H9 (cell line): ENCODE measurements around the gene DKK1. TPM values are rescaled to one million over a fixed set of nuclear protein-coding genes. Genes with fewer than 3 reads are reported as not detected.

Source experiments
- DNase-seq: peaks from one replicate; pipeline ENCODE4 v3.0.0-alpha.2; 2017
- H2AFZ ChIP-seq: one replicate; pipeline ENCODE4 v1.6.1; 2013; ENCODE audit warnings: mild to moderate bottlenecking, low read length, control low read depth, moderate library complexity
- H2AK5ac ChIP-seq: 2 replicates; pipeline ENCODE4 v1.6.1; 2013; ENCODE audit warnings: low read length, control low read depth, mixed read lengths; ENCODE audit not compliant: insufficient read length
- H2BK120ac ChIP-seq: one replicate; pipeline ENCODE4 v1.6.1; 2013; ENCODE audit warnings: low read depth, mild to moderate bottlenecking, low read length, control low read depth, inconsistent platforms; ENCODE audit not compliant: poor library complexity, severe bottlenecking
- H2BK12ac ChIP-seq: 2 replicates; pipeline ENCODE4 v1.6.1; 2013; ENCODE audit warnings: low read length, control low read depth, mixed read lengths, low read depth; ENCODE audit not compliant: insufficient read length
- H2BK15ac ChIP-seq: 2 replicates; pipeline ENCODE4 v1.6.1; 2013; ENCODE audit warnings: low read depth, low read length, control low read depth
- H2BK20ac ChIP-seq: one replicate; pipeline ENCODE4 v1.6.1; 2013; ENCODE audit warnings: low read depth, mild to moderate bottlenecking, low read length, control low read depth, inconsistent platforms; ENCODE audit not compliant: poor library complexity, severe bottlenecking
- H2BK5ac ChIP-seq: 2 replicates; pipeline ENCODE4 v1.6.1; 2013; ENCODE audit warnings: low read length, control low read depth, mixed read lengths; ENCODE audit not compliant: insufficient read length
- H3K14ac ChIP-seq: 2 replicates; pipeline ENCODE4 v1.6.1; 2013; ENCODE audit warnings: low read length, control low read depth; ENCODE audit not compliant: insufficient read depth
- H3K18ac ChIP-seq: 2 replicates; pipeline ENCODE4 v1.6.1; 2013; ENCODE audit warnings: low read depth, mild to moderate bottlenecking, mixed read lengths, low read length, control low read depth; ENCODE audit not compliant: insufficient read length
- H3K23ac ChIP-seq: 2 replicates; pipeline ENCODE4 v1.6.1; 2013; ENCODE audit warnings: low read length, control low read depth, mixed read lengths, low read depth; ENCODE audit not compliant: insufficient read length
- H3K23me2 ChIP-seq: 2 replicates; pipeline ENCODE4 v1.6.1; 2013; ENCODE audit warnings: low read depth, mild to moderate bottlenecking, mixed read lengths, low read length, control low read depth; ENCODE audit not compliant: insufficient read length, poor library complexity, severe bottlenecking
- H3K27ac ChIP-seq: 2 replicates; pipeline ENCODE4 v1.5.1; 2013; ENCODE audit warnings: low read length, control low read depth, mixed read lengths, low read depth; ENCODE audit not compliant: insufficient read length
- H3K27me3 ChIP-seq: 2 replicates; pipeline ENCODE4 v1.6.1; 2013; ENCODE audit warnings: low read length, control low read depth, inconsistent platforms; ENCODE audit not compliant: insufficient read depth
- H3K4ac ChIP-seq: 2 replicates; pipeline ENCODE4 v1.6.1; 2013; ENCODE audit warnings: low read depth, mild to moderate bottlenecking, control low read depth, inconsistent platforms, low read length, moderate library complexity
- H3K4me1 ChIP-seq: 2 replicates; pipeline ENCODE4 v1.6.1; 2013; ENCODE audit warnings: low read length, control low read depth, inconsistent platforms; ENCODE audit not compliant: insufficient read depth
- H3K4me2 ChIP-seq: 2 replicates; pipeline ENCODE4 v1.6.1; 2013; ENCODE audit warnings: low read length, control low read depth, mixed read lengths; ENCODE audit not compliant: insufficient read length, insufficient read depth
- H3K56ac ChIP-seq: 2 replicates; pipeline ENCODE4 v1.6.1; 2013; ENCODE audit warnings: low read depth, mild to moderate bottlenecking, mixed read lengths, low read length, control low read depth; ENCODE audit not compliant: insufficient read length
- H3K79me1 ChIP-seq: 2 replicates; pipeline ENCODE4 v1.6.1; 2013; ENCODE audit warnings: low read depth, mild to moderate bottlenecking, moderate library complexity, low read length, control low read depth, inconsistent platforms; ENCODE audit not compliant: insufficient read depth, poor library complexity, severe bottlenecking
- H3K79me2 ChIP-seq: 2 replicates; pipeline ENCODE4 v1.6.1; 2013; ENCODE audit warnings: low read length, control low read depth, inconsistent platforms; ENCODE audit not compliant: insufficient read depth
- H3K9ac ChIP-seq: 2 replicates; pipeline ENCODE4 v1.6.1; 2013; ENCODE audit warnings: low read length, control low read depth, mixed read lengths; ENCODE audit not compliant: insufficient read length; ENCODE audit errors: extremely low read depth
- H3K9me3 ChIP-seq: one replicate; pipeline ENCODE4 v1.6.1; 2013; ENCODE audit warnings: low read depth, low read length, inconsistent platforms; ENCODE audit not compliant: control insufficient read depth
- H3T11ph ChIP-seq: one replicate; pipeline ENCODE4 v1.6.1; 2013; ENCODE audit warnings: mild to moderate bottlenecking, low read length, control low read depth, inconsistent platforms
- H4K20me1 ChIP-seq: one replicate; pipeline ENCODE4 v1.6.1; 2013; ENCODE audit not compliant: control insufficient read depth, insufficient read length, insufficient read depth
- H4K5ac ChIP-seq: 2 replicates; pipeline ENCODE4 v1.6.1; 2013; ENCODE audit warnings: low read depth, mild to moderate bottlenecking, mixed read lengths, low read length, control low read depth; ENCODE audit not compliant: insufficient read length
- H4K8ac ChIP-seq: replicated peaks from 2 replicates; pipeline ENCODE4 v1.6.1; 2013; ENCODE audit warnings: low read length, control low read depth, mixed read lengths, low read depth; ENCODE audit not compliant: insufficient read length
- H4K91ac ChIP-seq: 2 replicates; pipeline ENCODE4 v1.6.1; 2013; ENCODE audit warnings: low read depth, mild to moderate bottlenecking, moderate library complexity, mixed read lengths, low read length, control low read depth; ENCODE audit not compliant: insufficient read length
- H3K27ac Mint-ChIP-seq, 3 experiments: 2 replicates in 2 of 3; 3 replicates in 1 of 3; pipeline ENCODE4 v1.8.0; 2020 to 2021; ENCODE audit warnings: mixed read lengths in 3 of 3, mild to moderate bottlenecking in 1 of 3, moderate library complexity in 1 of 3
- H3K27me3 Mint-ChIP-seq: 2 replicates; pipeline ENCODE4 v1.8.0; 2021; ENCODE audit warnings: low read depth, mild to moderate bottlenecking, moderate library complexity, mixed read lengths
- H3K36me3 Mint-ChIP-seq, 3 experiments: 2 replicates in 2 of 3; 3 replicates in 1 of 3; pipeline ENCODE4 v1.8.0; 2020 to 2021; ENCODE audit warnings: low read depth in 3 of 3, mixed read lengths in 3 of 3; ENCODE audit not compliant: insufficient read depth in 1 of 3
- H3K4me1 Mint-ChIP-seq, 2 experiments: 2 replicates each; pipeline ENCODE4 v1.8.0; 2020; ENCODE audit warnings: mixed read lengths in 2 of 2
- H3K4me3 Mint-ChIP-seq, 2 experiments: 2 replicates in 1 of 2; 3 replicates in 1 of 2; pipeline ENCODE4 v1.8.0; 2020 to 2021; ENCODE audit warnings: mild to moderate bottlenecking in 2 of 2, mixed read lengths in 2 of 2, moderate library complexity in 1 of 2
- H3K9me3 Mint-ChIP-seq, 2 experiments: 2 replicates in 1 of 2; 3 replicates in 1 of 2; pipeline ENCODE4 v1.8.0; 2020; ENCODE audit warnings: mild to moderate bottlenecking in 2 of 2, mixed read lengths in 2 of 2, moderate library complexity in 1 of 2
- CTCF ChIP-seq: fragments of 200-600 bp; sonication (generic); conservative IDR thresholded peaks from 3 replicates; pipeline ENCODE4 v1.8.0; 2021; ENCODE audit warnings: antibody characterized with exemption, mild to moderate bottlenecking
- WGBS: extraction: QIAGEN DNeasy Blood & Tissue Kit; methylation state at CpG from one replicate; pipeline ENCODE4 v1.1.7; 2013; ENCODE audit warnings: missing lambda C conversion rate, low lambda C conversion rate, mixed read lengths; ENCODE audit not compliant: insufficient read length; ENCODE audit errors: extremely low coverage; 5-methylcytosine and 5-hydroxymethylcytosine counted together
- total RNA-seq: library from RNA; stranded (reverse); gene quantifications from 2 replicates; pipeline ENCODE4 v1.2.1, GENCODE V29; 2021

The DKK1 gene
- total RNA-seq, 1 experiment from 2014 or later, result 1.1 TPM

GRCh38 chr10:52276163-52276562, 37.9 kb upstream of the DKK1 start:
- no peak overlapping the region for H2BK120ac ChIP-seq
- no peak overlapping the region for H3K4ac ChIP-seq
- H3K4me1 ChIP-seq, result no peaks in the 10 kb centered on the region
- H4K8ac ChIP-seq, result no peak overlapping the region
- H4K5ac ChIP-seq, result no peak overlapping the region
- no peak overlapping the region for H3K14ac ChIP-seq
- H2AFZ ChIP-seq, result no peak overlapping the region
- WGBS, result no CpG with 5 or more reads among the region's 2 CpGs
- no peak overlapping the region for H3K27ac ChIP-seq
- H2AK5ac ChIP-seq, result no peak overlapping the region
- no peak overlapping the region for H3K18ac ChIP-seq
- Mint-ChIP-seq H3K36me3 (peaks cover 0 to 4% (median 4%) of the 10 kb centered on the region in 3 experiments; a peak in 4 of 7 replicates), H3K4me1 (no peaks in the 10 kb centered on the region), H3K9me3 (peaks cover 8 to 11% of the 10 kb centered on the region in 2 experiments; a peak in 3 of 5 replicates), H3K4me3 (no peak overlapping the region), H3K27me3 (no peaks in the 10 kb centered on the region), H3K27ac (no peak overlapping the region)
- H2BK20ac ChIP-seq, result no peak overlapping the region
- H3K9ac ChIP-seq, result no peak overlapping the region
- no peaks in the 10 kb centered on the region for H3K9me3 ChIP-seq
- H4K91ac ChIP-seq, result no peak overlapping the region
- H3K4me2 ChIP-seq, result no peak overlapping the region
- no peaks in the 10 kb centered on the region for H3K79me1 ChIP-seq
- no peaks in the 10 kb centered on the region for H3K79me2 ChIP-seq
- H2BK5ac ChIP-seq, result no peak overlapping the region
- no peaks in the 10 kb centered on the region for H3K27me3 ChIP-seq
- DNase-seq, result no peak
- H2BK15ac ChIP-seq, result no peak overlapping the region
- no peak for TF ChIP-seq CTCF
- no peak overlapping the region for H3K23ac ChIP-seq
- no peak overlapping the region for H3K56ac ChIP-seq
- no peaks in the 10 kb centered on the region for H3K23me2 ChIP-seq
- H2BK12ac ChIP-seq, result no peak overlapping the region
- no peaks in the 10 kb centered on the region for H4K20me1 ChIP-seq
- H3T11ph ChIP-seq, result no peak overlapping the region
